HG03460 (cell line): Measurements from ENCODE around the gene CD3D.
"Not testable (repeated sequence)": the region's sequence is repeated elsewhere in the genome, so short reads cannot be mapped to it uniquely, and the experiment has no call there.

Experiments
- ATAC-seq: cut with Tn5 transposase; IDR thresholded peaks from one replicate; pipeline ENCODE4 v1.9.1; 2021; ENCODE audit not compliant: unreplicated experiment

Gene CD3D

DNA sequence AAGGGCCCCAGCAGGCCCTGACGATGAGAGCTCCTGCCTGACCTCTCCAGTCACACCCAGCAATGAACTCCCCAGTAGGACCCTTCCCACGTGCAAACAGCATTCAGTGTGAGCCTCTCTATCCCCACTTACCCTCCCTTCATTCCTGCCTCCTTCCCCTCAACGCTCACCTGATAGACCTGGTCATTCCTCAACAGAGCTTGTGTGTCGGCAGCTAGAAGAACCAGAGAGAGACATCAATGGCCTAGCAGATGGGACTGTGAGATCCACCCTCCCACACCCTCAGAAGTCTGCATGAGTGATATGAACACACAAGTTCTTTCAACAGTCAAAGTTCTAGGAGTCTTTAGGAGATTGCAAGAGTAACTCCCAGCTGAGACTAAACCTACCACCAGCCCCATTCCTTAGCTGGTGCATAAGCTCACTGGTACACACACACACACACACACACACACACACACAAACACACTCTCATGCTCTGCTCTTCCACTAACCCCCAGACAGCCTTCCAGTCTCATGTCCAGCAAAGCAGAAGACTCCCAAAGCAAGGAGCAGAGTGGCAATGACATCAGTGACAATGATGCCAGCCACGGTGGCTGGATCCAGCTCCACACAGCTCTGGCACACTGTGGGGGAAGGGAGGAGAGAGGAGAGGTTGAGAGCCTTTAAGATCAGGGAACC, 3.1 kb downstream of the CD3D start:
- ATAC-seq: no peak

DNA sequence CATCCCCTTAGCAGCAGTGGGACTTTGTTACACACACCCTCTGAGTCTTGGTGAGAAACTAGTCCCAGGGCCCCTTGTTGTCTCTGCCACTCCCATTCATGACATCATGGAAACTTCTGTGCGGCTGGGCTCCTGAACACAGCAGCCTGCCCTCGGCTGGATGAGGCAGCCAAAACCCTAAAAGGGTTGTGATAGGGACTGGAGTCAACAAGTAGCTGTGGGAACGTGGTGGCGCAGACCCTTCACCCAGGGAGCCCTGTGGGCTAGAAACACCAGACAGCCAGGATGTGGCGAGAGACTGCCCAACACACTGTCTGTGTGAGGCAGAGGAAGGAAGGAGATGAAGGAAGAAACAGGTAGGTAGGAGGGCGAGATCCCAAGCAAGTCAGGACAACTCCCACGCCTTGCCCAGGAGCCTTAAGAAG, 3.9 kb downstream of the CD3D start:
- no peak for ATAC-seq

- ATAC-seq: no peak
Measured at GRCh38 chr11:118334745-118335144, 7.8 kb downstream of the CD3D start.

DNA sequence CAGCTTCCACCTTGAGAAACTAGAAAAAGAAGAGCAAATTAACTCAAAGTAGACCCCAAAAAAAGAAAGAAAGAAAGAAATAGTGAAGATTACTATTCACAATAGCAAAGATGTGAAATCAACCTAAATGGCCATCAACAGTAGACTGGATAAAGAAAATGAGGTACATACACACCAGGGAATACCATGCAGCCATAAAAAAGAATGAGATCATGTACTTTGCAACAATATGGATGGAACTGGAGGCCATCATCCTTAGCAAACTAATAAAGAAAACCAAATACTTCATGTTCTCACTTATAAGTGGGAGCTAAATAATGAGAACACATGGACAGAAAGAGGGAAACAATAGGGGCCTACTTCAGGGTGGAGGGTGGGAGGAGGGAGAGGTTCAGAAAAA, 13.8 kb downstream of the CD3D start:
- ATAC-seq: no peak

- no peak for ATAC-seq
Measured at GRCh38 chr11:118325283-118325682, 17.2 kb downstream of the CD3D start.

- ATAC-seq: no peak
Measured at GRCh38 chr11:118322721-118323120, 19.8 kb downstream of the CD3D start.

DNA sequence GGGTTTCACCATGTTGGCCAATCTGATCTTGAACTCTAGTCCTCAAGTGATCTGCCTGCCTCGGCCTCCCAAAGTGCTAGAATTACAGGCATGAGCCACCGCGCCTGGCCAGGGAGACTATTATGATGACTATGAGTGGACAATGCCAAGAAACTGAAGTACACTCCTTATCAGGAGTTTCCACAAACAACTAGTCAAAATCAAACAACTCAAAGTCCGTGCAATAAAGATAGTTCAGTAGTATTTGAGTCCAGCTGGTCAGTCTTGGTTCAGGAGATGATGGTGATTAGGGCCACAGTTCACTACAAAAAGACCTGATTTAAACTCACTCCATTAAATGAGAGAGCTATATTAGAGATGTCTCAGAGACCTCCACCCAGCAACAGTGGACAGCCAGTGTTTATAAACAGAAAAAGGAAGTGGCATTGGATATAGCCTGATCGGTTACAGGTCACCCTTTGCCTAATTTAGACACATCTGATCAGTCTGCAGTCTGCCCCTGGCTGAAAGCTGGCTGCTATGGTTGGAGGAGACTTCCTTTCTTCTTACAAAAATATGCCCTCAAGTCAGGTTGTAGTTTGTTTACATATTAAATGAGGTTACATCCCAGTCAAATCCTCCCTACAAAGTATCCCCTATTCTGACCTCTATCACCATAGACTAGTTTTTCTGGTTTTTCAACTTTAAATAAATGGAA, 21.0 kb downstream of the CD3D start:
- no peak for ATAC-seq

- ATAC-seq: no peak
Measured at GRCh38 chr11:118320515-118320914, 22.0 kb downstream of the CD3D start.

DNA sequence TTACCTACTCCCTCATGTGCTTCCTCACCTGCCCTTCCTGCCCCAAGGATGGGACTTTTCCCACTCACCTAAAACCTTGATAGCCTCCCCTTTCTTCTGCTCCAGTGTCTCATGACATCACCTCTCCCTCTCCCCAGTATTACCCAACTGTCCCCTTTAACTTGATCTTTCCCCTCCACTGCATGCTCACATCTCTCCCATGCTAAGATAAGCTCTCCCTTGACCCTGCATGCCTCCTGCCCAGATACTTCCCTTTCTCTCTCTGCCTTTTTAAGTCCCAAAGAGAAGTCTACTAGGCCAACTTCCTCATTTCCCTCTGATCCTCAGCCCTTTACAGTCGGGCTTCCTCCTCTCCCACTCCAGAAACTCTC, 23.2 kb downstream of the CD3D start:
- ATAC-seq: no peak

DNA sequence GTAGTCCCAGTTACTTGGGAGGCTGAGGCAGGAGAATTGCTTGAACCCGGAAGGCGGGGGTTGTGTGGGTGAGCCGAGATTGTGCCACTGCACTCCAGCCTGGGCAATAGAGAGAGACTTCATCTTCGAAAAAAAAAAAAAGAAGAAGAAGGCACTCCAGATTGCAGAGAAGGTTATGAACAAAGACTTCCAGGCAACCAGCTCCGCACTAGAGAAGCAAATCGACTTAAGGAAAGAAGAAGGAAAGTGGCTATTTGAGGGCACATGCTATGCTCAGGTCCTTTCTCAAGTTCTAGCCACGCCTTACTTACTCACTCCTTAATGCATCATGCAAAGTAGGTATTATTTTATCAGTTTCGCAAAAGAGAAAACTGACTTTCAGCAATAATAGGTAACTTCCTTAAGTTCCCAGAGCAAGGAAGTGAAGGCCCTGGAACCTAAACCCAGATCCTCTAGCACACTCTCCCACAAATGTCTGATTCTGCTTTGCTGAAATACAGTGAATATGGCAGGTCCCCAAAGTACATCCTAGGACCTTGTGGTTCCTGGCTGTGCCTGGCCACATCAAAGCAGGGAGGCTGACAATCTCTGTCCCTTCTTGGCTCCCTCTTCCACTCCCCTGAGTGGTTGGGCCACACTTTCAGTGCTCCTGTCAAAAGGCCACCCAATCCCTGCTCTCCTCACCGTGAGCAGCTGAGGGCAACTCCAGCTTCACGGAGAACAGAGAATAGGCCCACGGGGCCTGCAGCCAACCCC, 23.7 kb downstream of the CD3D start:
- ATAC-seq: no peak

DNA sequence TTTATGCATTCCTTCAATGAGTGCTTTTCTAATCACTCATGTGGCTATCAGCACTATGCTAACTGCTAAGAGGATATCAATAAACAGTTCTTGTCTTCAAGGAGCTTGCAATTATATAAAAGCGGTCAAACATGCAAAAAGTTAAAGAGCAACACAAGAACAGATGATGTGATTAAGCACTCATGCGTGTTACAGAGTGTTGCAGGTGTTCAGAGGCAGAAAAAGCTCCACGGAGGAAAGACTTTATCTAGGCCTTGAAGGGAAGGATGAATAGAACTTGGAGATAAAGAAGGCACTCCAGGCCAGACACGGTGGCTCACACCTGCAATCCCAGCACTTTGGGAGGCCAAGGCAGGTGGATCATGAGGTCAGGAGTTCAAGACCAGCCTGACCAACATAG, 24.4 kb downstream of the CD3D start:
- ATAC-seq: no peak

GRCh38 chr11:118314988-118315411, 27.5 kb downstream of the CD3D start:
- ATAC-seq: no peak

GRCh38 chr11:118313242-118313641, 29.3 kb downstream of the CD3D start:
- no peak for ATAC-seq

GRCh38 chr11:118312328-118312727, 30.2 kb downstream of the CD3D start:
- no peak for ATAC-seq

DNA sequence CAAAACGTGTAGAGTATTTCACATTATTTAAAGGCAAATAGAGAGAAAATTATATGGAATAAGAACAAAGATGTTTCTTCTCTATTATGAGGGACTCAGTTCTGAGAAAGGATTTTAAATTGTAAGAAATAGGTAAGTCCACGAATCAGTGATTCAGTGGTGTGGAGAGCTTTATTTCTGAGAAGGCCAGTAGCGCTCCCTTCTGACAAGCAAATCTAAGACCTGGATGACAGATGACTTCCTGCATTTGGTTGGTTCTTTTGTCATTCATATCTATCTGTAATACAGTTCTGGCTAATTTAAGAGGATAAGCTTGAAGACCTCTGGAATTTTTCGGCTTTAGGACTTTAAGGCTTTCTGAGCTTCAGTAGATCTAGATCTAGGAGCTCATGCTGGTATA, 31.0 kb downstream of the CD3D start:
- ATAC-seq: no peak

GRCh38 chr11:118310781-118311485, 31.6 kb downstream of the CD3D start:
- no peak for ATAC-seq

- ATAC-seq: no peak
Measured at GRCh38 chr11:118310271-118310670, 32.2 kb downstream of the CD3D start.

DNA sequence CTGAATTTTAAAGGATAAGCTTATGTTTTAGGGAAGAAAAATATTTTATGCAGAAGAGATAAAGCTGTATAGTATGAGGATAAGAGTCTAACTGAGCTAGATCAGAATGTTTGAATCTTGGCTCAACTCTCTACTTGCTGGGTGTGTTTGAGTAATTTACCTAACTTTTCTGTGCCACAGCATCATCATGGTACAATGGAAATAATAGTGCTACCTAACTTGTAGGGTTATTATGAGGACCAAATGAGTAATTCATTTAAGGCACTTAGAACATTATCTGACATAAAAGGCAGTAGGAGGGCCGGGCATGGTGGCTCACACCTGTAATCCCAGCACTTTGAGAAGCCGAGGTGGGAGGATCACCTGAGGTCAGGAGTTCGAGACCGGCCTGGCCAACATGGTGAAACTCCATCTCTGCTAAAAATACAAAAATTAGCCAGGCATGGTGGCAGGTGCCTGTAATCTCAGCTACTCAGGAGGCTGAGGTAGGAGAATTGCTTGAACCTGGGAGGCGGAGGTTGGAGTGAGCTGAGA, 33.4 kb downstream of the CD3D start:
- ATAC-seq: not testable (repeated sequence)

- ATAC-seq: no peak
Measured at GRCh38 chr11:118306556-118306955, 35.9 kb downstream of the CD3D start.

- ATAC-seq: no peak
Measured at GRCh38 chr11:118305726-118306125, 36.8 kb downstream of the CD3D start.

DNA sequence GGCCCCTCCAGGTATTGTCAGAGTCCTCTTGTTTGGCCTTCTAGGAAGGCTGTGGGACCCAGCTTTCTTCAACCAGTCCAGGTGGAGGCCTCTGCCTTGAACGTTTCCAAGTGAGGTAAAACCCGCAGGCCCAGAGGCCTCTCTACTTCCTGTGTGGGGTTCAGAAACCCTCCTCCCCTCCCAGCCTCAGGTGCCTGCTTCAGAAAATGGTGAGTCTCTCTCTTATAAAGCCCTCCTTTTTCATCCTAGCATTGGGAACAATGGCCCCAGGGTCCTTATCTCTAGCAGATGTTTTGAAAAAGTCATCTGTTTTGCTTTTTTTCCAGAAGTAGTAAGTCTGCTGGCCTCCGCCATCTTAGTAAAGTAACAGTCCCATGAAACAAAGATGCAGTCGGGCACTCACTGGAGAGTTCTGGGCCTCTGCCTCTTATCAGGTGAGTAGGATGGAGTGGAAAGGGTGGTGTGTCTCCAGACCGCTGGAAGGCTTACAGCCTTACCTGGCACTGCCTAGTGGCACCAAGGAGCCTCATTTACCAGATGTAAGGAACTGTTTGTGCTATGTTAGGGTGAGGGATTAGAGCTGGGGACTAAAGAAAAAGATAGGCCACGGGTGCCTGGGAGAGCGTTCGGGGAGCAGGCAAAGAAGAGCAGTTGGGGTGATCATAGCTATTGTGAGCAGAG, 37.8 kb downstream of the CD3D start, which contains the start of gene CD3E:
CD3E (plus strand) TSS at position 163 of the 681 bp plus-strand sequence; CDS start at position 386, 223 bp downstream.
- no peak for ATAC-seq
